GM15510 (cell line): ENCODE data around the gene TFPI.

ENCODE experiments used
- POLR2A ChIP-seq: IDR thresholded peaks from 3 replicates; pipeline ENCODE4 v1.6.1; 2011; ENCODE audit warnings: borderline replicate concordance; ENCODE audit not compliant: insufficient read length; ENCODE audit errors: extremely low read depth

The TFPI gene

DNA sequence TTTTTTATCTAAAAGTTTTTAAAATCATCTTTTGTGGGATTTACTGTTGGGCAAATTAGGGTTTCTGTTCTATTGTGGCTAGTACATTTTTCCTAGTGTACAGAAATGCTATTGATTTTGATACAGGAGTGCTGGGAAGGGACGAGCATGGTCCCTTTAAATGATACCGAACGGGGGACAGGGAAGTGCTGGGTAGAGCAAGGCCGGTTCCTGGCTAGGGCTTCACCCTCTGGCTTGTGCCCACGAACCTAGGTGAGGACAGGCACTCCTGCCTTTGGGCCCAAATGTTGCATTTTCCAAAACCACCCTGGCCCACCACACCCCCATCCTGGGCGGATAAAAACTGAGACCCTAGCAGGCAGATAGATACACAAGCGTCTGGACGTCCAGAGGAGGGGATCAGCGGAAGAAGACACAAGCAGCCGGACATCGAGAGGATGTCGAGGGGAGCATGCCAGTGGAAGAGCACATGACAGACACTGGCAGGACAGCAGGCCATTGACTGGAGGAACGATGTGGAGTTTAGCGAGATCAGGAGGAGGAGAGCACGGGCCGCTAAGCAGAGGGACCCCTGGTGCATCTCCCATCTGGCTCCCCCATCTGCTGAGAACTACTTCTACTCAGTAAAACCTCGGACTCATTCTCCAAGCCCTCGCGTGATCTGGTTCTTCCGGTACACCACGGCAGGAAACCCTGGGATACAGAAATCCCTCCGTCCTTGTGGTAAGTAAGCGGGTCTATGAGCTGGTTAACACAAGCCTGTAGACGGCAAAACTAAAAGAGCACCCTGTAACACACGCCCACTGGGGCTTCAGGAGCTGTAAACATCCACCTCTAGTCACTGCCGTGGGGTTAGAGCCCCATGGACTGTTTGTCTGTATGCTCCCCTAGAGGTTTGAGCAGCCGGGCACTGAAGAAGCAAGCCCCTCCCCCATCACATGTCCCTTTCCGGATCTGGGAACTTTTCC lies 92.7 kb downstream of the TFPI start:
- TF ChIP-seq POLR2A = no peak

DNA sequence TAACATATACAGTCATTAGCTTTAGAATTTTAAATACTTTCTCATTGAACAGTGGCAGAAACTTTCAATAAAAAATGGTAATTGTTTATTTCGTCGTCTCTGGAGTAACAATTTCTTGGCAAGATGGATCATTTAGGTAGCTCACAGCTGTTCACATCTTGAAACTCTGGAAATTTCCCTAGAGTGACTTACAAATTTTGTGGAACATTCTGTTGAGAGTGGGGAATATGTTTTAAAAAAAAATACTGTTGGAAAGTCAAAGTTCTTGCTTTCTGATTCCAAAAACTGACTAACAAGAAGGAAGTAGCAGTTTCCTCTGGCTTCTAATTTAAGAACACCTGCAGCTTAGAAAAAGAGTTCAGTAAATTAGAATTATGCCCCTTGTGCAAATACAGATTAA lies 95.0 kb downstream of the TFPI start:
- TF ChIP-seq POLR2A = no peak

DNA sequence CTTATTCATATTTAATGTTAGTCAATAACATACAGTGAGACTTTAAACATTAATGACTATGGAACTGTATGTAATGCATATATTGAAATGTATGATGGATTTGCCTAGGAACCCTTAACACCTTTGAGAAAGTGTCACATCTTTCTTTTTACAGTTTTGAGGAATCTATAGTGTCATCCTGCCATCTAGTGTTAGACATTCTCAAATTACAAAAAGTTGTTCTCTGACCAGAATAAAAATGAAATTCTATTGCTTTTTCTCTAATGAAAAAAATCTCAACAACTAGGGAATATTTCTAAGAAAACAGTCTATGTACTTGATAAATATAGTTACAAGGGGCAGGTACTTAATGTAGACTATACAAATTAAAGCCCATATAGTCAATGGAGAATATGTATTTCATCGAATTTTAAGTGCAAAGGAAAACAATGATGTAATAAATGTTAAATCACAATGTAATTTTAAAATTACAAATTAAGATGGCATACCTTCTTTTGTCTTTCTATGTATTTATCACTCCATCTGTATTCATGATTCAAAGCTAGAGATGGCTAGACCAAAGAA lies 101.1 kb downstream of the TFPI start:
- no peak for TF ChIP-seq POLR2A

DNA sequence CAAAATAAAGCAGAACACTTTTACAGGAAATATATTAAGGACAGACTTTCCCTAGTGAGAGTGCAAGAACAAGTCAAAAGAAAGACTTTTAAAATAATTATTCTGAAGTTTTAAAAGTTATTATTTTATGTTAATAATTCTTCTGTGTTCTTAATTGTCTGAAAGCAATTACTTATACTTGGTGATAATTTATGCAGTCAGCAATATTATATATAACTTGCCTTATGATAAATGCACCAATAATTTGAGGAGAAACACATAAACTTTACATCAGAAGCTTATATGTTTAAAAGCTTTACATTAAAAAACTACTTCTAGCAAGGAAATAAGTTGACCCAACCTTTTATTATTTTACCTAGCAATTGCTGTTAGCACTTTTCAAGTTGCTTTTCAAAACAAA lies 102.7 kb downstream of the TFPI start:
- no peak for TF ChIP-seq POLR2A

DNA sequence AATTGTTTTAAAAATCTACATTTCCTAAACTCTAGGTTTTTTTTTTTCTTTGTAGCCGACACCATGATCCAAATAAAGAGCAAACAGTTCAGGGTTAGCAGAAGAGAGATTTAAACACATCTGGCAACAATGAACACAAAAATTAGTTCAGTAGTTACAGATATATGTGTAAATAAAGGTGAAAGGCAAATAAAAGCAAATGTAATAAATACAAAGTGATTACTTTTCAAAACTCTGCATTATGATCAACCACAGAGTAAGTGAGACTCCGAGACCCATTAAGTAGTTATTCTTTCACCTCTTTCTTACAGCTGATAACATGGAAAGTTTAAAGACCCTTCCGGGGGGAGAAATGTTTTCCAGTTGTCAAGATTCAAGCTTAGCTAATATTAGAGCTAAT lies 106.9 kb downstream of the TFPI start:
- no peak for TF ChIP-seq POLR2A

DNA sequence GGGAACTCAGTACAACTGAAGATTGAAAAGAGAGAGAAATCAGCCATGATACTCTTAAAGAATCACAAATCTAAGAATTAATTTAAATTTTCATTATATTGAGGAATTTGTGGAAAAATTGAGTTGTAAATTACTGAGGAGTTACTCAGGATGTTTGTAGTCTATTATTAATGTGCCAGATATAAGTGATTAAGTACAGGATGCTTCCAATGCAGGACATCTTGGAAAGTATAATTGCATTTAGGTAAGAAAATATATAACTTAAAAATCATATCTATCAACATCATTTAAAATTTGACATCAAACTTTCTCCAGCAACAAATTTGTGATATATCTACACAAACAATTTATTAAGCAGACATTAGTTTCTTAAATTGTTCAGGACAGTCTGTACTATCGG lies 107.5 kb downstream of the TFPI start:
- no peak for TF ChIP-seq POLR2A

DNA sequence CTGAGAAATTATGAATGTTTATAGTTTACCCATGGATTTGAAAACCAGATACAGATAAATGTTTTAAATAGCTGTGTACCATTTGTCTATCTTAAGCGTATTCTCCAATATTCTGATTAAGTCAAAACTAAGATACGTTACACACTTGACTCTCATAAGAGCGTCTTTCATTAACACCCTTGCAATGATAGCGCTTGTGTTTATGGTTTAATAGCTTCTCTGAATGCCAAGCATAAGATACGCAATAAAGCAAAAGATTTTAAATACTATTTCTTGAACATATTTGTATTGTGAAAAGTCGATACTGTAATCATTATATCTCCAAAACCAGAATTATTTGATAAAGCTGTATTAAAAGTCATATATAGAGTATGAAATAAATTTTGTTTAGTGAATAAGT lies 109.2 kb downstream of the TFPI start:
- no peak for TF ChIP-seq POLR2A

DNA sequence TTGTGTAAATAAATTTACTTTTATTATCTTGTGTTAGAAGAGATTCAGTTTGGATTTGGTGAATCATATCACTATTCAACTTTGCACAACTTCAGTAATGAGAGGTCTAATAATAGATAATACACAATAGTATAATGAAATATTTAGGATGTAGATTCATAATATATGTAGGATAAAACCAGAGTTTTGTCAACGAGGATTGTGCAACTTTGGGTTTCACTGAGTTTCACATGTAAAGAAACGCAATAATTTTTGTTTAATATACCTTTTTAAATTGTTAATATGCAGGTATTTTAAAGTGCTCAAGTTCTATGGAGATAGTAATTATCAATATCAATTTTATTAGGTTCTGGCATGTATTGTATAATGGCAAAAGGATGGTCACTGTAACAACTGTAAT lies 111.5 kb downstream of the TFPI start:
- no peak for TF ChIP-seq POLR2A

DNA sequence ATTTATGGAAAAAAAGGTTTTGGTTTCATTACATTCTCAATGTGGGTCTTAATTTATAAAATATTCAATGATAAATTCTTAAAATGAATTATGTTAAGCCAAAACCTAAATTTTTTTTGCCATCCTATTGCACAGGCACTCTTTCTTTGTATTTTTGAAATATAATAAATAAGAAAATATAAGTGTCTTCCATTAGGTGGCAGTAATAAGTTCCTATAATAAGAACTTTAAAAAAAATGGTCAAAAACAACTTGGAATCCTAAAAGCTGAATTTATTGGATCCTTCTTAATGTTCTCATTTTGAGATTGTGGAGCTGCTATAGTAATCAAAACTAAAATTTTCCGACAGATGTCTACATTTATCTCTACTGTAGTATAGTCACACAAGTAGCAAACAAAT lies 111.9 kb downstream of the TFPI start:
- TF ChIP-seq POLR2A = no peak

DNA sequence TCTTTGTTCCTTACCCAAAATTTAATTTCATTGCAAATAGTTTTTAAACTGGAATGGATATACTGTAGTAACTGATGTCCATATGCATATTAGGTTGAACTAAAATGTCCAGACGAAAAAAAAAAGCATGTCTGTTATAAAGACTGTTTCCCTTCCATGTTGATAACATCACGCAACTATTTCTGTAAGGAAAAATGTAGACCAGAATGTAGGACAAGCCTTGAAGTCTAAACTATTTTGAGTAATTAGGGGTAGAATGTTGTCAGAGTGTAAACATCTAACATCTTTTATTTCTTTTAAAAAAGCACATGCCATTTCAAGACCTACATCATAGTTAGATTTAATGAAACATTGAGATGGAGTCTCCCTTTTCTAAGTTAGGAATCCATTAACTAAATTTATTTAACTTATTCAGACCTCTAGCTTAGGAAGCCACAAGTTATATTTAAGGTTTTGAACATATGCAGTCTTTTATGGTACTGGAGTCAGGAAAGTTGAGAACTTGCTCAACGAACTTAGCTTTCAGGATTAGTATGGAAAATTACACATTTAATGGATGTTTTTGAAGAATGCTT lies 114.0 kb downstream of the TFPI start:
- no peak for TF ChIP-seq POLR2A

DNA sequence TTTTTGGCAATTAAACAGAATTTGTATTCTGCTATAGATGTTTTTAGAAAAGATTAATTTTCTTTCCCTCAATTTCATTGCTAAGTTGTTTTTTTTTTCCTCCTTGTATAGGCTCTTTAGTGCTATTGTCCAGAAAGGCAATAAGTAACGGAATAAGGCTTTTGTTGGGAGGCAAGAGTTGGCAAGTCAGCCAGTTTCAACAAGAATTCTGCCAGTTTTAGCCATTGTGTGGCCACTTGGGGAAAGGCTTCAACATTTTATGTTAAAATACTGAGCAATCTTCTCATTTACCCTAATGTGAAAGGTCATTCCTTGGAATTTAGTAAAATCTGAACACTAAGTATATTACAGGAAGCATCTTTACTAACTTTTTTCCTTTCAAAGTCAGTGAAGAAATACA lies 115.8 kb downstream of the TFPI start:
- no peak for TF ChIP-seq POLR2A

DNA sequence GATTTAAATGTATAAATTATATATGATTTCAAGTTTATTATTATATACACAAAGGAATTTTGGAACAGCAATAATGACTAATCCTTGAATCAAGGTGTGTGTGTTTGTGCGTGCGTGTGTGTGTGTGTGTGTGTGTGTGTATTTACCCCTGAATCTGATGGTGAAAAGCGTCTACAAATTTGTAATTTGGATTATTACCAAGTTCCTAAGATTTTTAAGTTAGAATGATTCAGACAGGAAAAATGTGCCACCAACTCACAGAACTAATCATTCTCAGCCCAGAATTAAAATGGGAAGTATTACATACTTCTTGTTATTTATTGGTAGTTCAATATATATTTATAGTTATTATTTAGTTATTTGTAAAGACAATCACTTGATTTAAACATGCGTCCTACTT lies 118.5 kb downstream of the TFPI start:
- no peak for TF ChIP-seq POLR2A

DNA sequence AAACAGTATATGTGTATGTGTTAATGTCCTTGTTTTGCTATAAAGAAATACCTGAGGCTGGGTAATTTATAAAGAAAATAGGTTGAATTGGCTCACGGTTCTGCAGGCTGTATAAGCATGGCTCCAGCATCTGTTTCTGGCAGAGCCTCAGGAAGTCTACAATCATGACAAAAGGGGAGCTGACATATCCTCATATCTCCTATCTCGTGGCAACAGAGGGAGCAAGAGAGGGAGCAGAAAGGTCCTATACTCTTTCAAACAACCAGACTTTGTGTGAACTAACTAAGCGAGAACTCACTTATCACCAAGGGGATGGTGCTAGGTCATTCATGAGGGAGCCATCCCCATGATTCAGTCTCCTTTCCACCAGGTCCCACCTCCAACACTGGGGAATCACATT lies 119.2 kb downstream of the TFPI start:
- no peak for TF ChIP-seq POLR2A

DNA sequence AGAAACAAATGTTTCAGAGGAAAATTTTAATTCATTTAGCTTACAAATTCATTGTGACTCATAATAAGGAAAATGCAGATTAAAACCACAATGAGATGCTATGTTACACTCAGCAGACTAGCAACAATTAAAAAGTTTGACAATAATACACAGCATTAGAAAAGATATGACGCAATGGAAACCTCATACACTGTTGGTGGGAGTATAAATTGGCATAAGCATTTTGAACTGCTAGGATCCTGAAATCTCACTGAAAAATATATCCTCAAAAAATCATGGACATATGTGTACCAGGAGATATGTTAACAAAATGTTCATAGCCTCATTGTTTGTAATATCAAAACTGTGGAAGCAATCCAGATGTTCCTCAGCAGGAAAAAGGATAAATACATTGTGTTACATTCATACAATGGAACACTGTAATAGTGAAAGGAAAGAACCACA lies 119.9 kb downstream of the TFPI start:
- TF ChIP-seq POLR2A = no peak

DNA sequence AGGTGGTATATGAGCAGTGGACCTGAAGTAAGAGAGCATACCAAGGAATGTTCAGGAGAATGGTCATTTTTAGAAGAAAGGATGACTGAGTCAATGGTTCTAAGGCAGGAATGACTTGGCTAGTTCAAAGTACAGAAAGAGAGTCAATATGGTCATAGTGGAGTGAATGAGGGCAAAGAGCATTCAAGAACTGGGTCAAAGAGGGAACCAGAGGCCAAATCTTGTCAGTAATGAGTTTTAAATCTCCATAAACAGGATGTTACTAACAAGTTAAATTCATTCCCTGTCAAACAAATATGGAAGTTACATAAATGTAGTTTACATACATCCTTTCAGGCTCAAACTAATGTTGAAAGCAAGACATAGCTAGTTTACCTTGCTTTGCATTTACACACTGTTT lies 122.3 kb downstream of the TFPI start:
- no peak for TF ChIP-seq POLR2A

DNA sequence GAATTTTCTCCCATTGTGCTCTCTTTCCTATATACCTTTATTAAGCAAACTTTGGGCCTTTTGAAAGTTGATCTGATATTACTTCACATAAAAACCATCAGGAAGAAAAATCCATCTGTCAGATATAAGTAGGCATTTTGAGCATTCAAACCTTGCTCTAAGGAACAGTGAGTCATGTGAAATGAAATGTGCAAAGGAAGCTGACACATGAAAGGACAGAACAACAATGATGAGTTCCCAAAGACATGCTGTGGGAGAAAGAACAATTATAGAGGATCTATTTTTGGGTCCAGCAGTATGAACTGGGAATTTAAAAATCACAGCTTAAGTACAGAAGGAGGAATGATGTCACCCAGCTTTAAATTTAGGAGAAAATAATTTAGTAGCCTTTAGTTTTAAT lies 124.2 kb downstream of the TFPI start:
- no peak for TF ChIP-seq POLR2A
